ENCODE measurements around the gene SEMA6A.

Gene SEMA6A

DNA sequence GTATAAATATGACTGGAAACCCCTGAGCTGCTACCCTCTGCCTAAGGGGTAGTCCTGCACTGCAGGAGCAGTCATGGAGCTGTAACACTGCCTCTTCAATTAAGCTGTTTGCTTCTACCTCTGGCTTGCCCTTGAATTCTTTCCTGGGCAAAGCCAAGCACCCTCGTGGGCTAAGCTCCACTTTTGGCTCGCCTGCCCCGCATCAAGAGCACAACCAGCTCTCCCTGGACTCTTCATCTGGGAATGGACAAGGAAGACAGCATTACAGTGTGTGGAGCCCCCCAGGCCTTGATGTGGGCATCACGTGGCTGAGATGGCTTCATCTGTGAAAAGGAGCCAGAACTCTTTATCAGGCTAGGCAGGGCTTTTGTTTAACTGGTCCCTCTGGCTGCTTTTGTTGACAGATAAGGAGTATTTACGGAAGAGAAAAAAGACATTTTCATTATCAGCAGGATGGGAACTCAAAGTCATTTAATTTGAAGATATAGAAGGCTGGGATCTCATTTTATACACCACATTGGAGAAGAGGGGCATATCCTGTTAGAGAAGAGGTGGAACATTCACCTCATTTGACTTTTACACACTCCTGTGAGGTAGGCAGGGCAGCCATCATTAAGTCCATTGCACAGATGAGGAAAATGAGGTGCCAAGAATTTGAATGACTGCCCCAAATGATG, 137.8 kb downstream of the SEMA6A start:
- no peak for DNase-seq

DNA sequence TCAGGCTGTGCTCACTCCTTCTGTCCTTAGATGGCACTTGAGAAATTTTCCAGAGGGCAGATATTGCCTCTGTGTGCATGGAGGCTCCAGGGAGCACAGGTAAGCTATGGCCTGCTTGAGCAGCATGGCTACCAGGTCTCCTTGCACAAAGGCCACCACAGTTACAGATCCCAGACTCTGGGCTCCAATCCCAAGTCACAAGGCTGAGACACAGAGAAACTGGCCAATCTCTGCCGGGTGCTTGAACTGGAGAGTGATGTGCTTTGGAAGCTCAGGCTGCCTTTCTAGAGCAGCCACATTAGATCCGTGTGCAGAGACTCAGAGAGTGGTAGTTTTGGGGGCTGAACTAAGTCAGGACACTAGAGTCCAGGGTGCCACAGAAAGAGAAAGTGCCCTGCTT, 145.7 kb downstream of the SEMA6A start:
- no peak for DNase-seq

DNA sequence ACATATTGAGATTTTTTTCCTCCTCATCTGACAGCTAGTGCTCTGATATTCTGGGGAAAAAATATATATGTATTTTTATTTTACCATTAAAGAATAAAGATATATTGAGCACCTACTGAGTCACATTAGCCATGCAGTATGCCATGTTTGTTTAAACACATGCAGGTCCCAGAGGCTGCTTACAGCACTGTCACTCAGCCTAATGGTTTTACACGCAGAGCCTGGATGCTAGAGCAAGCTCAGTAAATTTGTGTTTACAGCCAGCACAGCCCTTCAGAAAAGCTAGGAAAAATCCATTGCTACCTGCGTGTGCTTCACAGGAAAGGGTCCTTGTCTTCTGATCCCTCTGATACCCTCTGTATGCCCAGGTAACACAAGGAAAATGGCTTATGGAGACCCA, 146.2 kb downstream of the SEMA6A start:
- no peak for DNase-seq

DNA sequence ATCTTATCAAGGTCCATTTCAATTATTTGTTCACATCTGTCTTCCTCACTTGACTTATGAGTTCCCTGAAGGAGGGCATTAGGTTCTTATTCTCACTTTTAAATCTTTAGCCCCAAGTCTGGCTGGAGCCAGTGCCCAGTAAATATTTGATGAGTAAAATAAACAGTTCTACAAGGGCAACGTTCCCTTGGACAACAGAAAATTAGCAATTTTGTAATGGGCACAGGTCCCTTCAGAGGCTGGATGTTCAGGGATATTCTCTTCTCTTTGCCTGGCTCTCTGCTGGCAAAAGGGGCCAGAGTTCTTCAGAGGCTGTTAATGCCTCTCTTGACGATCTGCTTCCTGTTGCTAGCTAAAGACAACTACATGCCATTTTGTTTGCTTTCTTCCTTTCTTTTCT, 149.7 kb downstream of the SEMA6A start:
- no peak for DNase-seq

DNA sequence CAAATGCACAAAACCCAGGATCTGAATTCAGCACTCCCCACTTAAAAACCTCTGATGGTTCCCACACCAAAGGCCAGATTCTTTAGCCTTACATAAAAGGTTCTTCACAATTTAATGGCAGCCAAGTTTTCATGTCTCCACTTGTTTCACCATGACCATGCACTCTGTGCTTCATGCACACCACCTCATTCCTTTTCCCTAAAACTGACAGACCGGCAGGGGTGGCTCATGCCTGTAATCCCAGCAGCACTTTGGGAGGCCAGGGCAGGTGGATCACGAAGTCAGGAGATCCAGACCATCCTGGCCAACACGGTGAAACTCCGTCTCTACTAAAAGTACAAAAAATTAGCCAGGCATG, 150.4 kb downstream of the SEMA6A start:
- DNase-seq: no peak

DNA sequence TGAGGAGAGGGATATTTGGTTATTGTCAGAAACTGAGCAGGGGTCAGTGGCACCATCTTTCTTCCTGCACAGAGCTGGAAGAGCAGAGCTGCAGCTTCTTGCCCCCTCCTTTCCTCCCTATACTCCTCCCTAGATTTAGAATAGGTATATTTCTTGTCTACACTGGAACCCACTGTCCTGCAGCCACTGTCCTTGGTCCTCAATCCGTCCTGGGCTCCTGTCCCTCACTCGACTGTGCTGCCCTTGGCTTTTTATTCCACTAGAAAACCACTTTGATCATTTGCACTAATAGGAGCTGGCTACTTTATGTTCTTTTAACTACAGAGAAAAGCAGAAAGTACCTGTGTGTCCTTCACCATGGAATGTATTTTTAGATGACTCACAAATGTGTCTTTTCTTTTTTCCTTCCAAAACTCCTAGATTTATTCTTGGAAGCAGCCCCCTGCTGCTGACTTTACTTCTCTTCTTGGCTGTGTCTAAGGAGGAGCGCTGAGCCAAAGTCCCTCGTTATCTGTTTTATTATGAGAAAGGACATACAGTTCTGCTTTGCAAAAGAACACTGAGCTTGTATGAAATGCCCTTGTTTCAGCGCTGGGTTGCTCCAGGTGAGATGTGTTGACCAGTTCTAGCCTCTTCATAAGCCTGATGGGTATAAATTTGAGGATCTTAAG, 150.9 kb downstream of the SEMA6A start:
- DNase-seq: no peak

DNA sequence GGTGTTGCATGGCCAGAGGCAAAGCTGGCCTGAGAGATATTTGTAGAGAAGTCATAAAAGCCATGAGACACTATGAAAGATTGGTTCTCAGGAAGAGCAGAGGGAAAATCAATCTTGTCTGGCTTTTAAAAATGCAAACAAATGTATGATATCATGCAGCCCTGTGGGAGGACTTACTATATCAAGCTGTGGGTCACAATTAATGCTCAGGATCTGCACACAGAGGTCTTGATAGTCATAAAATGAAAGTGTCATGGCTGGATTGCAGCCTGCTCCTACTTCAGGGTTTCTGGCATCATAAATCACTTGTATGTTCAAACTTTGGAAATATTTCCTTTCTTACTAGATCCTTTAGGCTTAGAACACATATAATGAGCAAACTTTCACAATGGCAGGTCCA, 151.5 kb downstream of the SEMA6A start:
- no peak for DNase-seq

DNA sequence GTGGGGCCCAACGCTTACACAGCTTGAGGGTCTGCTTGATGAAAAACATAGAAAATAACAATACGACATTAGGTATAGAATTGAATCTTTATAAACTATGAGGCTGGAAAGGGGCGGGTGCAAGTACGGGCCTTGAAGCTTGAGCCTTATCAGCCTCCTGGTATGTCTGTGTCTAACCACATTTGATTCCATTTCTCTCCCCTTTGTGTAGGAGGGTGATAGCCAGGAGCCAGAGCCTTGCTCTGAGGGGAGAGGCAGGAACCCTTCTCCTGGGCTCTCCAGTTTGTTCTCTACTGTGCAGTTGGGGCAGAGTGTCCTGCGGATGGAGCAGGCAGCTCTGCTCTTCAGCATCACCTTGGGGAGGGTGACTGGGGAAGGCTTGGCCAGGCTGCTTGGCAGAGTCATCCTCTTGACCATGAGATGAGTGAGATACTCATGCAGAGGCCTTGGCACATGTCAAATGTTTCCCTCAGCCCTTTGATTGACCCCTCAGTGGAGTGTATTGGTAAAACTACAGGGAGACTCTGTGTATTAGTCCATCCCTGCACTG, 153.5 kb downstream of the SEMA6A start:
- no peak for DNase-seq

DNA sequence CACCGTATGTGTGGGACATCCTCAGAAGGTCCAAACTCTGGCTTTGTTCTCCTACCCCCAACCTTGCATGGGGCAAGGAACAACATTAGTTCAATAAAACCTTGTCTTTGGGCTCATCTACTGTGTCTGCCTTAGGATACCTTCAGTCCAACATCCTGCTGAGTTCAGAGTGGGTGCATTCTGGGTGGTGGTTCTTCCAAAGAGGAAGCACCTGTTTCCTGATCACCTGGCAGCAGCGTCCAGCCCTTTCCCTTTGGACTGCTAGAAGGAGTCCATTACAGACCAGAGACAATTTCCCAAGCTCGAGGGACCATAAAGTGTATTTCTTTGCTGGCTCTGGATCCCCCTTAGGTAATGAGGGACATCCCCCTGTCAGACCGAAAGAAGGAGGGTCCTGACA, 154.1 kb downstream of the SEMA6A start:
- no peak for DNase-seq

DNA sequence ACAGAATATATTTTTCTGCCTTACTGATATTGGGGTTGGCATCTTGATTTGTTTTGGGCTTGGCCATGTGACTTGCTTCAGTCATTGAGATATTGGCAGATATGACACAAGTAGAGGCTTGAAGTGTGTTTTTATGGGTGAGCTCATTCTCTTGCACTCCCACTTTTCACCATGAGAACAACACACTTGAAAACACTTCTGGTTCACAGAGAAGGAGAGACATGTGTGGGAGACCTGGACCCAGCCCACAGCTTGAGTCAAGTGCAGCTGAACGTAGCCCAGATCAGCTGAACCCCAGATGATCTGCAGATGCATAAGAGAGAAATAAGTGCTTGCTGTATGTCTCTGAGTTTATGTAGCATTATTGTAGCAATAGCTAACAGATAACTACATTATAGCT, 155.4 kb downstream of the SEMA6A start:
- DNase-seq: peak; percentile 63

DNA sequence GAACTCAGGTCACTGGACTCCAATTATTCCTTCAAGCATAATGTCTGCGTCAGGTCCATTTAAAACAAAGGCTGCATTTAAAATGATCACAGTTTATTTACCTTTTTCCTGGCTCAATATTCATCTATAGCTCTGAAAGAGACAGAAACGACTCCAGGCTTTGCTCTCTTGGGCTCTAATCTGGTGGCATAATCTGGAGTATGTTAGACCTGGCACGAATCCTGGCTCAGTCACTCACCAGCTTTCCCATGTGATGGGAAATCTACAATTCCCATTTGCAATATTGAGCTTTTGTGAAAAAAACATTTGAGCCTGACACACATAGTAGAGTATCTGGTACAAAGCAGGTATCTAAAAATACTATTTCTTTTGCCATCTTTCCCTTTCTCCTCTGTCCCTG, 155.8 kb downstream of the SEMA6A start:
- DNase-seq: no peak

DNA sequence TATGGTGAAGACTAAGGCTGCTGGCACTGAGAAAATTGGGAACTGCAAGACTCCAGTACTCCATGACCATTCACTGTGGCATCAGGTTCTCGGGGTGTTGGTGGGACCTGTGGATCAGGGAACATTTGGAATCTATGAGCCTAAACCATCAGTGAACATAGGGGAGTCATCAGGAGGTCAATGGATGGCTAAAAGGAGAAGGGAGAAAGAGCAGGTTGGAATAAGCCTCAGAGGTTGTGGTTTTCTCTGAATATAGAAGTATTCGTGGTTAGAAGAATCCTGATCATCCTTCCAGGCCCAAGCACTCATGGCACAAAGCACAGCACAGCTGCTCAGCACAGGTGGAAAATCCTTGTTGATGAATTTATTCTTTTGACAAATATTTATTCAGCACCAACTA, 156.6 kb downstream of the SEMA6A start:
- no peak for DNase-seq

DNA sequence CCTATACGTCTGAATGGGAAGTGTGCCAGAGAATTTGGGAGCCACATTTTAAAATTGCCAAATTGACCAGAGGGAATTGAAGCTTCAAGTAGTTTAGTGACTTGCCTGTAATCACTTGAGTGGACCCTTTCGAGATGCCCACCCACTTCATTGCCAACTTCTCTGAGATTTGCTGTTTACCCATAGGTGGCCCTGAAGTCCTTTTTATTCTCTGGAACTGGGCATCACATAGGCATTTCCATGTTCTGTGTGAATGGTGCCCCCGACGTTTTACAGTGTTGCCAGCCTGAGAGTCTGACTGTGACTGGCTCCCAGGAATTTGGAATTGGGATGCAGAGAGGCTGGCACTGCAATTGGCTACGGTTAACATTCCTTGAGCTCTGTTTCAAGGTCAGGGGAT, 158.6 kb downstream of the SEMA6A start:
- DNase-seq: no peak

DNA sequence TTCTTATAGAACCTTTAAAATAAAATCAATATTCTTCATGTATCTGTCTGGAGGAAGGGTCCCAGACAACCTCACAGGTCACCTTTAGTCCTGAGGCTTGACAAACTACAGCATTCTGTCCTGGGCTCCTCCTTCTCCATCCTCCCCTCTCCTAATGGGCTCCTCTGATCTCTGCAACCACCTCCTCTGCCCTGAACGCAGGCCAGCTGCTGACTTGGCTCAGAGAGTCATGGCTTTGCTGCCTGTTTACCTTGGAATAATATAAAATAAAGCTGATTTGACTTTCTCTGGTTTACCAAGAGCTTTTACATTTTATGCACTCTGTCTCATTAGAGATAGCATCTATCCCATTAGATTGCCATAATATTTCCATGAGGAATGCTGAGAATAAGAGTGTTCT, 159.4 kb downstream of the SEMA6A start:
- DNase-seq: no peak

DNA sequence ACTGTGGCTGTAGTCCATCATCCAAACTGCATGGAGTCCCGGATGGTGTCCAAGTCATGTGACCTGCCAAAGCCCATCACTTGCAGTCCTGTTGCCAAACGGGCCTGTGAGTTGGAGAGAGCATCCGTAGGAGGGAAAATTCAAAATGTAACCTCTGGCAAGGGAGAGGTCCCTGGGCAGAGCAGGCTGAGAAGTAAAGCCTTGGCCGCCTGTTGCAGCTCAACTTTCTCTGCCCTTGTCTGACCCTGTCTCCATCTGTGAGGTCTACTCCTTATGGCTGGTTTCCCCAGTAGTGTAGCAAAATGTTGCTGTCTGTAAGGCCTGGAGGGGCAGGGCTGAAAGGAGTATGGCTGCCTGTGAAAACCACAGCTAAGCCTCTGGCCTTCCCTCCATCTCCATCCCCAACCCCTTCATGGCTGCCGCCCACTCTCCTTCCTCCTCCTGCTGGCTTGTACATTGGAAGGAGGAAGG, 163.5 kb downstream of the SEMA6A start:
- no peak for DNase-seq

DNA sequence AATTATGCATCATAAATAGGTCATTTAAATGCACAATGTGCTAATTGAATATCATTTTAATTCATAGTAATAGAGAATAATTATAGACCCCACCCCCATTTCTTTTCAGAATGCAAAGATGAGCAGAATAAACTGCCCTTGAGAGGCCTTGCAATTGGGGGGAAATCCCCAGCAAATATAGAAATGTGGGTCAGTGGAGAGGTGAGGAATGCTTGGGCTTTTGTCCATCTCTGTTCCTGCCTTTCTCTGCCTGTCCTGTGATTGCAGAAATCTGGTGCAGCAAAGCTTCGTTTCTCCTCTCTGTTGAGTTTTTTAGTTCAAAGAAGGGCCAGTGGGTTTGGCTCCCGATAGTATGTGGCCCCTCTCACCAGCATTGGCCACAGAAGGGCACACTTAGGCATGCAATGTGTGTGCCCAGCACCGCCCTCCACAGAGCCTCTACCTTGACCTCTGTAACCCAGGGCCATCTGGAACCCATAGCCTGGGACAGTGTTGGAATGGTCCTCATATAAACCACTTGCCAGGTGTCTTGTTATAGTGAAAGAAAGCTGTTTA, 164.2 kb downstream of the SEMA6A start:
- DNase-seq: no peak

DNA sequence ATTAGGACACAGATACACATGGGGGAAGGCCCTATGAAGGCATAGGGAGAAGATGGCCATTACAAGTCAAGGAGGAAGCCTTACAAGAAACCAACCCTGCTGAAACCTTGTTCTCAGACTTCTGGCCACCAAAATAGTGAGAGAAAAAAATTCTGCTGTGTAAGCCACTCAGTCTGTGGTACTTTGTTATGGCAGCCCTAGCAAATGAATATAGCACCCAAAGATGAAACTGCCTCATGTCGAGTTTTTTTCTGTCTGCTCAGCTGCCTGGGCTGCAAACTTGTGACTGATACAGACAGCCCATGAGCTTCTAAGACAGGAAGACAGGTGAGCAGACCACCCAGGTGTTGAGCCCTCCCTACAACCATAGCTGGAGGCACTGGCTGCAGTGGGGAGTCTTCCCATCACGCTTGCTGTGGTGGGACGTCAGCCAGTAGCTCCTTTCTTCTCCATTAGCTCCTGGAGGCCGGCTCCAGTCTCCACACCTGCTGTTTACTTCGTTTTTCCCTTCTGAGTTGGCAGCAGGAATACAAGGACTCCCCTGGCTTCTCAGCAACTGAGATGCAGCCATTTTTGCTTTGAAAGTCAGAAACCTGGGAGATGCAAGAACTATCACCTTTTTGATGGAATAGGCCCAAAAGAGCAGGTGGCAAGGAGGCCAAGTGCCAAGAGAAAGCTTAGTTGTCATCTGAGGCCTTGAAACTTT, 164.9 kb downstream of the SEMA6A start:
- DNase-seq: peak; percentile 64

DNA sequence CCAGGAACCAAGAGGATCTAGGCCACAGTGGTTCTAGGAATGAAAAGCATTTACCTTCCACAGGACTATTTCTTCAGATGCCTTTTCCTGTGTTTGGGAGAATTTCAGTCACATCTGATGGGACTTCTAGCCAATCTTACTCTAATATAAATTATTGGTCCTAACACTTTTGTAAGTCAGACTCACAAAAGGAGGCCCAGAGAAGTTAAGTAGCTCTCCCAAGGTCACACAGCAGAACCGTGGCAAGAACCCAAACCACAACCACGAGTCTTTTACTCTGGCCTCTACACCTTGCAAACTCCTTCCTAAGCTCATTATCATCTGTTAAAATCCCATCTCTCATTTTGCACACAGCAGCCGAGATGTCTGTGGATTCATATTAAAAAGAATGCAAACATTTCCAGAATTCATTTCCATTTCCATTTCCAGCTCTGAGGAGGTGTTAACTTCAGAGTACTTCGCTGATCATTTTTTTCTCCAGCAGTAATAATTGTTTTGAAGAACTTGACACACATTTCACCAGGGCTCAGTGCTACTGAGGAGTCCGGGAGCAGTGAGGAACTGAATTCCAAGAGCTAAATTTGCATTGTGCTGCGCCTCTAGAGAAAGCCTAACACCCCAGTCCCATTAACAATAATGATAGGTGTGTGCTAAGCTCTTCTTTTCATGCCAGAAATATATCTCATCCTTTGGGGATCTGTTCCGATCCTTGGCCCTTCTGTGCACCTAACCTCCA, 168.1 kb downstream of the SEMA6A start:
- no peak for DNase-seq

DNA sequence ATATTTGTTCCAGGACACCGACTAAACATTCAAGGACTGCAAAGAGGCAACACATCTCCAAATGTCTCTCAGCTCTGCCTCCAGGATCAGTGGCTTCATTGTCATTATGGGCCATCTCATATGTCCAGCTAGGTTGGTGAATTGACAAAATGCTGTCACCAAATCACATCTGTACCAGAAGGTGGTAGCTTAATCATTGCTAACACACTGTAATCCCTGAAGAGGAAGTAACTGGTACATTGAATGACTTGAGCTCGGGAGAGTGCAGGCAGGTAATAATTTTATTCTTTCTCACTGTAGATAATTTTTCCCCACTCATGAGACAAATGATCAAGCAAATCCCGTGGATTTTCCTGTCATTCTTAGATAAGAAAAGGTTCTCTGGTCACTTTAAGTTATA, 169.8 kb downstream of the SEMA6A start:
- no peak for DNase-seq

DNA sequence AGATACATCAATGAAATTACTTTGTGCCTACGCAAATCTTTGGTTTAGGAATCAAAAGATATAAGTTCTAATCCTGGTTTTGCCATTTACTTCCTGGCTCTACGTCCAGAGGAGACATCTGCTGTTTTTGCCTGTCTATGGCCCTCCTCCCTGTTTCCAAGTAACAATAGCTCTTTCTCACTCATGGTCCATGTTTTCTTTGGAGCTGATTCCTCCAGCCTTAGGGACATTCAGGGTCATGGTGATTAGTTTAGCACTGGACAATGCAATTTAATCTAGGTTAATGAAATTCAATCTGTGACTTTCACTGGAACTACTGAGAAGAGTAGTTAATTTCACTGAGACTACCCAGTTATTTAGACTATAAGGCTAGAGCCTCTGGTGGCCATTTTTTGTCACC, 170.6 kb downstream of the SEMA6A start:
- no peak for DNase-seq

DNA sequence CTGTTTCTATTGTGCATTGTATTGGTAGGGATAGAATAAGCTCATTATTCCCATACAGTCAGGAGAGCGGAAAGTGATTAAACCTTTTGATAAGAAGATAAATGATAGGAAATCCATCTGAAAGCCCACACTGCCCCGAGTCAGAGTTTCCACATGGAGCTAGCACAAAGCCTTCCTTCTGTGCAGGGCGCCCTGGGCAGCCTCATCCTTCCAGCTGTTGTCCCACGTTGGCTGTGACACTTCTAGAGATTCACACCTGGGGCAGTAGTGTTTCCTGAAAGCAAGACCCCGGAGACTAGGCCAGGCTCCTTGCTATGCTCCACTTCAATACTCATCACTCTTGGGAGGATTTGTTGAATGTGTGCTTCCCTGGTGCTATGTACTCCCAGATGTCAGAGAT, 172.4 kb downstream of the SEMA6A start:
- no peak for DNase-seq

DNA sequence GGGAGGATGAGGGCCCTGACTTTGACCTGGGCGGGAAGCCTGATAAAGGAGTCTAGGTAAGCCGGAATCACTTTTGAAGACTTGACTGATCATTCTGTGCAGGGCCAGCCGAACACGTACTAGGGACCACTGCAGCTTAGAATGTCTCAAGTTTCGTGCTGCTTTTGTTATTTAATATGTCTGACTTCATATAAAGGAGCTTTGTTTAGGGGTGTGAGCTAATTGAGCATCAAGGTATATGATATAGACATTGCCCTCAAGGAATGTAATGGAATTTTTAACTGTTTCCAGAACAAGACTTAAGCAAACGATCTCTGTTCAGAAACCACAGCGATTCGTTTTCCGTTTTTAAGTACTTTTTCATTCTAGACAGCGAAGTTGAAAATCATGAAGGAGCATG, 173.0 kb downstream of the SEMA6A start:
- DNase-seq: no peak

DNA sequence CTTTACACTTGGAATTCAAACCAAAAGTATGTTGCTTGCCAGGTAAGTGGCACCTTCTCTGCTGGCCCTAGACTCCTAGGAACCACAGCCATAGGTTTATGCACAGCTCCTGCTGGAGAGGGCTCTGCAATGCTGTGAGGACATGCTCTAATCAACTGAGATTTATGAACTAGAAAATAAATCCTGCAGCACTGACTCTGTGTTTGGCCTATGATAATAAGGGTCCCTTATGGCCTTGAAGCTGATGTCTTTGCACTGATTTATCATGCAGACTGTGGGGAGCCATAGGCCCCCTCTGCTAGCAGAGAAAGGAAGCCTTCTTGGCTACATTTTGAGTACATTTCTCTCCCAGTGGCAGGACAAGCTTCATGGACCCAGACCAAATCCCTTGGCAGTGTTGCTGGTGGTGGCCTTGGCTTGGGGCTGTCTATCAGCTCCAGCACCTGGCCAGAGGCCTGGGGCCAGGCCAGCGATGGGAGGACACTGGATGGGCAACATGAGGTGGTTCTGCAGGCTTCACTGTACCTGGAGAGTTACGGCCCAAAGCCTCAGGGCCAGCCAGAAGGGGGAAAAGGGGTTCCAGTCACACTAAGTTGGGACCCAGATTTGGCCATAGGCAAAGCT, 178.0 kb downstream of the SEMA6A start:
- DNase-seq: peak; percentile 34

Data from DMS79 treated with DMSO at 0.1 percent for 48 hours (cell line).